Activated CD8-positive, alpha-beta memory T cell treated with anti-CD3 and anti-CD28 coated beads for 1 hour (primary cell): Measurements from ENCODE around the gene MFNG.
A peak's percentile ranks its signal among the peaks of the same experiment; 100 is the strongest.

Source experiments
- DNase-seq, 2 donors: peaks; one replicate each; pipeline ENCODE4 v3.0.0-alpha.2; 2020; ENCODE audit warnings: low read depth in 1 of 2; ENCODE audit errors: extremely low read depth in 1 of 2

Gene MFNG

DNA sequence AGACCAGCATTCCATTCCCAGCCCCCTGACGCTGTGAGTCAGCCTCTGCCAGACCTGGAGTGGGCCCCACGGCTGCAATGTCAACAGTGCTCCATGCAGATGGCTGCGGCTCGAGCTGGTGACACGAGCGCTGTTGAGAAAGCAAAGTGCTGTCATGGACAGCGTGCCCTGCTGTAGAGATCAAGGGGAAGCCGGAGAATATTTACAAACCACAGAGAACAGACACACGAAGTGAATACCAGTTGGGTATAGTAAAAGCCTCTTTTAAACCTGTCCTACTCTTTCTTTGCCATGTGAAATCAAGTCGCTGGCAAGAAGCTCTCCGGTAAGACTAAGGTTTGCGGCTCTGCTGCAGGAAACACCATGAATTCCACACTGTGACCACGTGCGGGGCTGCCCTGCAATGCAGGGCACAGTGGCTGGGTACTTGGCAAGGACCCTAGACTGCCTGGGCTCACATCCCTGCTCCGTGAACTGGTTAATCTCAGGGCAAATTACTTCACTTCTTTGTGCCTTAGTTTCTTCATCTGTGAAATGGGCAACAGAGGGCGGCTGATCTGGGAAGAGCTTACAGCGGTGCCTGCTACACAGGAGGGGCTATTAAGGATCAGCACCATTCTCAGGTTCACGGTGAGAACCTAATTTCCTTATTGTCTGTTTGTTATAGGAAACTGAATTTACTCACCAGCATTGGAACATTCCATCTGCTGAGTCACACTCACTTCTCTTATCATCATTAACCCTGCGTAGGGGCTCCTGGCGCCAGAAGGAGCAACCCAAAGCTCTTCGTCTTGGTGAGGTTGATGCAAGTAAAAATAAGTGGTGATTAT lies 31.1 kb downstream of the MFNG start:
- DNase-seq: no peak

DNA sequence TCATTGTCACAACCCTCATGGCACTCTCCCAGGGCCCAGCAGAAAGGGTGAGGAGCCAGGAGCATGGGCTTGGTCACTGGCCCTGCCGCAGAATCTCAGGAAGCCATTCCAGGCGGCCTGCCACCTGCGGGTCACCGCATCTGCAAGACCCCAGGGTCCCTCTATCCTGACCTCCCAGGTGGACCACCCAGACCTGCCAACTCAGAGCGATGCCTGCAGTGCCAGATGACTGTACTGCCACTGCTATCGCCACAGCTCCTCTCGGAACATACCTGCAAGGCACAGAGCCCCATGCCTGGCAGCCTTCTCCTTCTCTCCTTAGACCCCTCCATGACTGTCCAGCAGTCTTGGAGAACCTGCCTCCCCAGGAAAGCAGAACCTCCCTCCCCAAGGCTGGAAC lies 32.5 kb downstream of the MFNG start:
- DNase-seq: no peak

DNA sequence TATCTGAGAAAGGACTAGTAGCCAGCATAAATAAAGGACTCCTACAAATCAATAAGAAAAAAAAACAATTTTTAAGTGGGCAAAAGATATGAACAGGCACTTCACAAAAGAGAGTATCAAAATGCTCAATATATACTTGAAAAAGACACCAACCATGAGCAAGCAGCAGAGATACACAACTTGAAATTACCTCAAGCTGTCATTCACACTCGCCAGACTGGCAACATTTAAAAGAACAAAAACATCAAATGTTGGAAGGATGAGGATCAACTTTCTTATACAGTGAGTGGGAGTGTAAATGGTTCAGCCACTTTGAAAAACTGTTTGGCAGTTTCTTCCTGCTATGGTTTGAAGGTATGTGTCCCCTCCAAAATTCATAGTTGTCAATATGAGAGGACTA lies 35.0 kb downstream of the MFNG start:
- DNase-seq: no peak

GRCh38 chr22:37449331-37450001 lies 36.7 kb downstream of the MFNG start:
- no peak for DNase-seq

DNA sequence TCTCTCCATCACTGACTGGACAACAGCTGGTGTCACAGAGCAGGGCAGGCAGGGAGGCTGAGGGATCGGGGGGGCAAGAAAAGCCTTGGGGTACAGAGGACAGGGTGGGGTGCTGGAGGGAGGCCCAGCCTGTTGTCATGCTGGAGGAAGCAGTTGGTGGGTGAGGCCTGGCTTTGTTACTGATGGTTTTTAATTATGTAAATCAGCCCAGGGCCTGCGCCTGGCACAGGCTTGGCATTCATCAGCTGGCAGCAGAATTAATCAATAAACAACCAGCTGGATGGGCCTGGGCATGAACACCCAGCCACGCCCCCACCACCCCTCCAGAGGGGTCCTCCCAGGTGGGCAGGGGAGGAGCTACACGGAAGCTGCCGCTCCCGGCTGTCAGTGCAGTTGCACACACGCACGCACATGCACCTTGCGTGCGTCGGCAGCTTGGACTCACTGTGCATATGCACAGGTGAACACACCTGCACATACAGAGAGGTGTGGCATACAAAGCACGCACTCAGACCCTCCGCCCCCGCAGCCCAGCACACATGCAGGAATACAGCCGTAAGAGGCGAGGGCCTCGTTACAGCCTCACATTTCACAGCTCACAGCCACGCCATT lies 37.6 kb downstream of the MFNG start:
- no peak for DNase-seq

DNA sequence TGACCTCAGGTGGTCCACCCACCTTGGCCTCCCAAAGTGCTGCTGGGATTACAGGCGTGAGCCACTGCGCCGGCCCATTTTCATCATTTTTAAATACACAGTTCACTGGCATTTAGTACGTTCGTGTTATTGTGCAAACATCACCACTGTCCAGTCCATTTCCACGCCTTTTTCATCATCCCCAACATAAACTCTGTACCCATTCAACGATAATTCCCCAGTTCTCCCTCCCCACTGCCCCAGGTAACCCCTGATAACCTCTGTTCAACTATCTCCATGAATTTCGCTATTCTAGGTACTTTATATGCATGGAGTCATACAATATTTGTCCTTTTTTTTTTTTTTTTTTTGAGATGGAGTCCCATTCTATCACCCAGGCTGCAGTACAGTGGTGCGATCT lies 40.7 kb downstream of the MFNG start:
- no peak for DNase-seq

DNA sequence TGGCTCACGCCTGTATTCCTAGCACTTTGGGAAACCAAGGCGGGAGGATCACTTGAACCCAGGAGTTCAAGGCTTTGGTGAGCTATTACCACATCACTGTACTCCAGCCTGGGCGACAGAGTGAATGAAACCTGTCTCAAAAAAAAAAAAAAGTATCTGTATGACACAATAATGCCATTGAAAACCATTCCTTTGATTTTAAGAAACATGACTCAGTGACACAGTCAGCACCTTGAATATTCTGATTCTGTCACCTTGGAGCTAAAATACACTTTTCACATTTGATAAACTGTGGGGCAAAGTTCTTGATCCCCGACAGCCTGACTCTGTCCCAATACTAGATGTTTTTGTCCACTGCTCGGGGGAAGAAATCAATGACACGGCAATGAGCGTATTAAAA lies 42.2 kb downstream of the MFNG start:
- DNase-seq: no peak

DNA sequence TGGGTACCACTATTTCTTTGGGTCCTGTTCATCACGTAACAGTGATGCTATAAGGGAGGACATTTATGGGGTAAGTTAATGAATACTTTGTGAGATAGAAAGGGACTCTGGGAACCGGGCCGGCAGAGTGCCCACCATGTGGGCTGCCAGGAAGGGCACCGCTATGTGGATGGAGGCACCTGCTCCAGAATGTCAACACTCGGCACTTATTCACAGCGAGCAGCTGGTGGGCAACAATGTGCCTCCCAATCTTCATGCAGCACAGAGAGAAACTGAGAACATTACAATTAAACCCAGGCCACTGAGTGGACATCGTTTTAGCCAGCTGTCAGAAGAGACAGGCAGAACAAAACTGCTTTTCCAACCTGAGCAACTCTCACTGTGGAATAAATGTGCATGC lies 43.1 kb downstream of the MFNG start:
- no peak for DNase-seq

GRCh38 chr22:37442537-37442936 lies 43.6 kb downstream of the MFNG start:
- DNase-seq: no peak

DNA sequence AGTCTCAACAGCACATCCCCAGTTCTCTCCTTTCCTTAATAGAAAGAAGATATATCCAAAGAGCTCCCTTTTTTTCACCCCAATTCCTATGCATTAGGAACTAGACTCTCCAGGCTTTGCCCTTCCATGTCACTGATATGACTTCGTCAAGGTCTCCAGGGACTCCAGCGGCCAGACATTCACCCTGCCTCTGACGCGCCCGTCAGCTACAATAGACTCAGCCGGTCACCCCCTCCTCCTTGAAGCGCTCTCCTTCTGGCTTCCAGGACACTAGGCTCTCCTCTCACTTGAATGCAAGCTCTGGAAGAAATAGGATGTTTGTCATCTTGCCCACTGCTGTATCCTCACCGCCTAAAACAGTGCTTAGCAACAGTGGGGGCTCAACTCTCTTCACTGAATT lies 44.0 kb downstream of the MFNG start:
- DNase-seq: no peak

GRCh38 chr22:37440875-37441274 lies 45.3 kb downstream of the MFNG start:
- DNase-seq: no peak

- DNase-seq: no peak
Observed at GRCh38 chr22:37439347-37439746, 46.8 kb downstream of the MFNG start.

DNA sequence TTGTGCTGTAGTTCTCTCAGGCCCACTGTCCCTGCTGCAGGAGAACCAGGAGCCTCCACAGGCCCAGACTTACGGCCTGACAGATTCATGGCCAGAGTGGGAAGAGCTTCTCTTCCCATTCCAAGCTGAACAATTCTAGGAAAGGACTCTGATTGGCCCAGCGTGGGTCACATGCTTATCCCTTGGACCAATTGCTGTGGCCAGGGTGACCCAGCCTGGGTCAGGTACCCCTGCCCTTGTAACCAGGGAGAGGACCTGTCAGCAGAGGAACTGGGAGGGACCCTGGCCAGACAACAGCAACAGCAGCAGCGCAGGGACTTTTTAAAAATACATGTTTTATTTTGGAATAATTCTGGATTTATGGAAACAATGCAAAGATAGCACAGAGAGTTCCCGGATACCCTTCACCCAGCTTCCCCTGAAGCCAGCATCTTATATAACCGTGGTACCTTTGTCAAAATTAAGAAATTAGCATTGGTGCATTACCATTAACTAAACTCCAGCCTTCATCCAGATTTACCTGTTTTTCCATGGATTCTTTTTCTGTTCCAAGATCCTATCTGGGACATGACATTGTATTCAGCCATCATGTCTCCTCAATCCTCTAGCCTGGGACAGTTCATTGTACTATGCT lies 50.1 kb downstream of the MFNG start:
- DNase-seq: no peak

GRCh38 chr22:37433786-37434185 lies 52.4 kb downstream of the MFNG start:
- DNase-seq: no peak

- DNase-seq: no peak
Observed at GRCh38 chr22:37432708-37433054, 53.5 kb downstream of the MFNG start.

DNA sequence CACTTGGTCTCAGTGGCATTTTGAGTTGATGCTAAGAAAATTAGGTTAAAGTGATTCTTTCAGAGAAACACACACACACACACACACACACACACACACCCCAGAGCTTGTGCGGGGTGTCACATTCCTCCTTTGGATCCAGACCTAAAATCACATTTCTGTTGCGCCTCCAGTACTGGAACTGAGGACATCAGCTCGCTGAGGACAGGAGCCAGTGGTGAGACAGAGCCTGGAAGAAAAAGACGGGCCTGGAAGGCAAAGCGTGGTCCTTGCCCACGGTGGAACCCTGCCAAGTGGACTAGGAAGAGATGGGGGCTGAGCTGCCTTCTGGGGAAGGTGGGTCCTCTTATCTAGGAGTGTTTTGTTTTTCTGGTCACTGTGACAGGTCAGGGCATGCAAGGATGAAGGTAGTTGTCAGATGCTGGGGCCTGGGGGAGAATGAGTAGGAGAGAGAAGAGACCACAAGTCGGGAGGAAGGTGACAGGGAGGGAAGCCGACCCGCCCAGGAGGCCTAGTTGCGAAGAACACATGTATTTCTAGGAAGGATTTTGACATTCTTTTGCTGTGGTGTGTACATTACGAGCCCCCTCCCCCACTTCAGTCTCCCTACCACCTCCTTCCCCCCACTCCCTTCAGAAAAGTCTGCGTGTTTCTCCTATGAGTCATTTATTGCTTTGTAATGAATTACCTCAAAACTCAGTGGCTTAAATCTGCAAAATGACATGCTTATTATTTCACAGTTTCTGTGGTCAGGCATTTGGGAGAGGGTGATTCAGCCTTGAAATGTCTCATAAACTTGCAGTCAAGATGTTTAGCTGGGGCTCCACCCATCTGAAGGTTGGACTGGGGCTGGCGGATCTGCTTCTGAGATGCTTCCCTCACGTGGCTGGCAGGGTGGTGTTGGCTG lies 54.1 kb downstream of the MFNG start:
- no peak for DNase-seq

GRCh38 chr22:37431366-37431765 lies 54.8 kb downstream of the MFNG start:
- no peak for DNase-seq

GRCh38 chr22:37430941-37431340 lies 55.2 kb downstream of the MFNG start:
- DNase-seq: no peak

DNA sequence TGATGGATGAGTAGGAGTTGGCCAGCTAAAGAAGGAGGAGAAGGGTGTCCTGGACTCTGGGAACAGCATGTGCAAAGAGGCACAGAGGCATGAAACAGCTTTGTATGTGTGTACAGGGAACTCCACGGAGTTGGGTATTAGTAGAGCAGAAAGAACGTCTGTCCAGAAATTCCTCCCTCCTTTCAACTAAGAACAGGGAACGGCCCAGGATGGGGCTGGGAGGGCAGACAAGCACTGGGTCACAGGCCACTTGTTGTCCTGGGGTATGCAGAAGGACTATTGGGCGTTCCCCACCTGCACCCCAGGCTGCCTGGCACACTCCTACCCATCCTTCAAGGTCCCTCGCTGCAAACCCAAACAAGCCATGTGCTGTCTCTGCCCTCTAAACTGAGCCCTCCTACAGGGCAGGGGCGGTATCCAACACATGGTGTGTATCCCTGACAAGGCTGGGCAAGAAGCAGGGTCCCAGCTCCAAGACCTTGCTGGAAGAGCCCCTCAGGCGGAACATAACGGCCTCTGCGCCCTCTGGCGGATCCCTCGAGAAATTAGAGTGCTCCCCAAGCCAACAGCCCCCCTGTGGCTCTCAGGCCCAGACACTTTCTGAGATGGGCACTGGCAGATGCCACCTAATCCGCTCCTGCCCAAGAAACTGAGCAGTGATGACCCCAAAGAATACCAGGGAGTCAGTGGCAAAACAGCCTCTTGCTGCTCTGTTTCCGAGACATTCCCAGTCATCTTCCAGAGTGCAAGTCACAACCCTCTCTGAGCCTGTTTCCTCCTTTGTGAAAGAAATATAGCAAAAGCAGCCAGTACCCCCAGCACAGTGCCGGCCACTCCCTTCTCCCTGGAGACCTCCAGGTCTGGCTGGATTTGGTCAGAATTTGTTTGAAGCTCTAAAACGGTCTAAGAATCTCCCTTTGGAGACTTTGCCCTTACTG lies 57.3 kb downstream of the MFNG start:
- peak; percentile 21 to 47 for DNase-seq
